HG02885 (cell line): Measurements from ENCODE around the gene CCDC148.
"Not testable (repeated sequence)": the region's sequence is repeated elsewhere in the genome, so short reads cannot be mapped to it uniquely, and the experiment has no call there.

Experiments used
- ATAC-seq: cut with Tn5 transposase; IDR thresholded peaks from one replicate; pipeline ENCODE4 v1.9.1; 2021; ENCODE audit warnings: mild to moderate bottlenecking; ENCODE audit not compliant: unreplicated experiment, poor library complexity

Gene CCDC148

GRCh38 chr2:158443606-158444005, 12.9 kb downstream of the CCDC148 start:
- no peak for ATAC-seq

- not testable (repeated sequence) for ATAC-seq
Observed at GRCh38 chr2:158439062-158439461, 17.5 kb downstream of the CCDC148 start.

- not testable (repeated sequence) for ATAC-seq
Observed at GRCh38 chr2:158433716-158434115, 22.8 kb downstream of the CCDC148 start.

GRCh38 chr2:158432117-158432516, 24.4 kb downstream of the CCDC148 start:
- no peak for ATAC-seq

GRCh38 chr2:158414538-158414937, 42.0 kb downstream of the CCDC148 start:
- ATAC-seq: no peak

GRCh38 chr2:158413581-158413980, 43.0 kb downstream of the CCDC148 start:
- ATAC-seq: no peak

GRCh38 chr2:158412206-158412605, 44.3 kb downstream of the CCDC148 start:
- no peak for ATAC-seq

- ATAC-seq: no peak
Observed at GRCh38 chr2:158411748-158412147, 44.8 kb downstream of the CCDC148 start.

- ATAC-seq: no peak
Observed at GRCh38 chr2:158410132-158410531, 46.4 kb downstream of the CCDC148 start.

GRCh38 chr2:158407031-158407430, 49.5 kb downstream of the CCDC148 start:
- no peak for ATAC-seq

GRCh38 chr2:158405341-158405740, 51.2 kb downstream of the CCDC148 start:
- ATAC-seq: no peak

- peak; percentile 65 for ATAC-seq
Observed at GRCh38 chr2:158403237-158403636, 53.3 kb downstream of the CCDC148 start.

GRCh38 chr2:158402665-158403064, 53.9 kb downstream of the CCDC148 start:
- no peak for ATAC-seq

- ATAC-seq: no peak
Observed at GRCh38 chr2:158395166-158395565, 61.4 kb downstream of the CCDC148 start.

GRCh38 chr2:158394453-158394852, 62.1 kb downstream of the CCDC148 start:
- ATAC-seq: no peak

- no peak for ATAC-seq
Observed at GRCh38 chr2:158393886-158394285, 62.7 kb downstream of the CCDC148 start.

GRCh38 chr2:158392687-158393086, 63.9 kb downstream of the CCDC148 start:
- no peak for ATAC-seq

- no peak for ATAC-seq
Observed at GRCh38 chr2:158391876-158392275, 64.7 kb downstream of the CCDC148 start.

- no peak for ATAC-seq
Observed at GRCh38 chr2:158391361-158391760, 65.2 kb downstream of the CCDC148 start.

GRCh38 chr2:158388159-158388558, 68.4 kb downstream of the CCDC148 start:
- ATAC-seq: no peak

GRCh38 chr2:158385646-158386045, 70.9 kb downstream of the CCDC148 start:
- no peak for ATAC-seq

GRCh38 chr2:158381978-158382377, 74.6 kb downstream of the CCDC148 start:
- ATAC-seq: no peak

- no peak for ATAC-seq
Observed at GRCh38 chr2:158381205-158381604, 75.3 kb downstream of the CCDC148 start.
